GM12892 (cell line): ENCODE results near the gene EPB41.

ENCODE experiments used
- POLR2A ChIP-seq: IDR thresholded peaks from 2 replicates; pipeline ENCODE4 v1.6.1; 2011; ENCODE audit warnings: low read depth, low read length, control low read depth
- POLR2AphosphoS5 ChIP-seq: IDR thresholded peaks from 2 replicates; pipeline ENCODE4 v1.6.1; 2011; ENCODE audit warnings: low read depth, low read length, control low read depth
- TAF1 ChIP-seq: IDR thresholded peaks from 2 replicates; pipeline ENCODE4 v1.6.1; 2011; ENCODE audit warnings: low read depth, mild to moderate bottlenecking, control low read depth, low read length, borderline replicate concordance

DNA sequence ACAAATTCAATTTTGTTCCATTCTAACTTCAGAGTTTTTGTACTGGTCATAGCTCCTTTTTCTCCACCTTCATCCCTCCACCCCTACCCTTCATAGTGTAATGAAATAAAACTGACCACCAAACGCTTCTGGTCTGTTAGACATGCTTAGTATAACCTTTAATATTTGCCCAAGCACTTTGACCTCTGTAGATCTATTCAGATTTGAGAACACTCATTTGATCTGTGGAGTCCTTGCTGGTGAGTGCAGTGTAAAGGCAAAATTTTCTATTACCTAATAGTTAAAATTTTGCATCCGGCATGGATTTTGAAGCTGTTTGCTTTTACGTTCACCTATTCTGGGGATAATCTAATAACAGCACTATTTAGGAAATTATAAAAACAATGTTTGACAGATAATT is 168.2 kb downstream of the EPB41 start:
- no peak for TF ChIP-seq TAF1
- TF ChIP-seq POLR2A = no peak
- no peak for TF ChIP-seq POLR2AphosphoS5
